Progenitor cell of endocrine pancreas (in vitro differentiated cells): Measurements from ENCODE around the gene CPM. TPM values are rescaled to one million over a fixed set of nuclear protein-coding genes. Genes with fewer than 3 reads are reported as not detected.

Experiments used
- DNase-seq: peaks from one replicate; pipeline ENCODE4 v3.0.0; 2021; ENCODE audit warnings: low spot score; ENCODE audit not compliant: unreplicated experiment
- H3K27ac Mint-ChIP-seq: 2 replicates; pipeline ENCODE4 v1.8.0; 2021; ENCODE audit warnings: mild to moderate bottlenecking, moderate library complexity, mixed read lengths
- H3K27me3 Mint-ChIP-seq: 2 replicates; pipeline ENCODE4 v1.8.0; 2021; ENCODE audit warnings: mixed read lengths
- H3K36me3 Mint-ChIP-seq: 2 replicates; pipeline ENCODE4 v1.8.0; 2022; ENCODE audit warnings: mixed read lengths; ENCODE audit not compliant: insufficient read depth
- H3K4me1 Mint-ChIP-seq: 2 replicates; pipeline ENCODE4 v1.8.0; 2021; ENCODE audit warnings: low read depth, mixed read lengths
- H3K4me3 Mint-ChIP-seq: 2 replicates; pipeline ENCODE4 v1.8.0; 2021; ENCODE audit warnings: low read depth, mild to moderate bottlenecking, moderate library complexity, mixed read lengths
- H3K9me3 Mint-ChIP-seq: 2 replicates; pipeline ENCODE4 v1.8.0; 2021; ENCODE audit warnings: low read depth, mixed read lengths
- CTCF ChIP-seq: fragments of 200-600 bp; sonication (generic); IDR thresholded peaks from one replicate; pipeline ENCODE4 v1.5.0; 2021; ENCODE audit warnings: antibody characterized with exemption, mild to moderate bottlenecking; ENCODE audit not compliant: unreplicated experiment
- total RNA-seq: library from RNA; stranded (reverse); gene quantifications from 2 replicates; pipeline ENCODE4 v1.2.1, GENCODE V29; 2021

CPM gene
- total RNA-seq, 1 donor from 2014 or later: 28.0 TPM

- Mint-ChIP-seq H3K4me3 (peak overlapping the region; percentile 55), H3K36me3 (peaks cover 2% of the 10 kb centered on the region), H3K9me3 (peaks cover 7% of the 10 kb centered on the region), H3K27ac (no peak overlapping the region), H3K4me1 (peaks cover 31% of the 10 kb centered on the region), H3K27me3 (no peaks in the 10 kb centered on the region)
- DNase-seq: no peak
- no peak for TF ChIP-seq CTCF
Observed at GRCh38 chr12:68977909-68978610, 45.1 kb upstream of the CPM start.

GRCh38 chr12:68977335-68977734 is 44.4 kb upstream of the CPM start:
- Mint-ChIP-seq H3K4me3 (no peak overlapping the region), H3K36me3 (no peaks in the 10 kb centered on the region), H3K27me3 (no peaks in the 10 kb centered on the region), H3K27ac (peak overlapping the region; percentile 67), H3K4me1 (peaks cover 33% of the 10 kb centered on the region), H3K9me3 (no peaks in the 10 kb centered on the region)
- no peak for DNase-seq
- no peak for TF ChIP-seq CTCF

- no peaks in the 10 kb centered on the region for H3K9me3 Mint-ChIP-seq
- H3K36me3 Mint-ChIP-seq: no peaks in the 10 kb centered on the region
- peak overlapping the region; percentile 67 for H3K27ac Mint-ChIP-seq
- no peaks in the 10 kb centered on the region for H3K27me3 Mint-ChIP-seq
- H3K4me1 Mint-ChIP-seq: peaks cover 33% of the 10 kb centered on the region
- no peak for TF ChIP-seq CTCF
- H3K4me3 Mint-ChIP-seq: peak overlapping the region; percentile 19
- DNase-seq: no peak
Observed at GRCh38 chr12:68976395-68976841, 43.4 kb upstream of the CPM start.

- Mint-ChIP-seq H3K4me1 (peaks cover 33% of the 10 kb centered on the region), H3K9me3 (no peaks in the 10 kb centered on the region), H3K4me3 (no peak overlapping the region), H3K27me3 (no peaks in the 10 kb centered on the region), H3K36me3 (no peaks in the 10 kb centered on the region), H3K27ac (no peak overlapping the region)
- no peak for DNase-seq
- no peak for TF ChIP-seq CTCF
Observed at GRCh38 chr12:68975811-68976210, 42.8 kb upstream of the CPM start.

GRCh38 chr12:68972595-68972994 is 39.6 kb upstream of the CPM start:
- no peaks in the 10 kb centered on the region for H3K27me3 Mint-ChIP-seq

More at GRCh38 chr12:68972595-68972994, 39.6 kb upstream of the CPM start:
- Mint-ChIP-seq H3K4me1 (peaks cover 26% of the 10 kb centered on the region), H3K36me3 (no peaks in the 10 kb centered on the region), H3K4me3 (no peak overlapping the region), H3K27ac (no peak overlapping the region), H3K9me3 (no peaks in the 10 kb centered on the region)
- DNase-seq: no peak
- TF ChIP-seq CTCF: no peak
